EH (cell line): ENCODE data around the gene ZNF230.
A peak's percentile ranks its signal among the peaks of the same experiment; 100 is the strongest.

Experiments
- DNase-seq: peaks from one replicate; pipeline ENCODE4 v3.0.0-alpha.2; 2015; ENCODE audit warnings: low read depth

Gene ZNF230

GRCh38 chr19:44002566-44003460, at the start of gene ZNF230:
Gene ZNF230 (plus strand): TSS chr19:44002957. CDS start chr19:44007079, 4,122 bp downstream.
- peak; percentile 97 for DNase-seq

- DNase-seq: no peak
These were observed 45.9 kb upstream of the ZNF230 start for GRCh38 chr19:43956827-43957226.

- DNase-seq: peak; percentile 53
These were observed 44.9 kb upstream of the ZNF230 start for GRCh38 chr19:43957891-43958290.

- no peak for DNase-seq
These were observed 42.3 kb upstream of the ZNF230 start for GRCh38 chr19:43960411-43960810.

GRCh38 chr19:43966079-43966694, 36.6 kb upstream of the ZNF230 start:
- peak; percentile 9 for DNase-seq

GRCh38 chr19:43976732-43977131, 26.0 kb upstream of the ZNF230 start:
- no peak for DNase-seq

- no peak for DNase-seq
These were observed 19.2 kb upstream of the ZNF230 start for GRCh38 chr19:43983544-43983911.

GRCh38 chr19:43983912-43984686, 18.7 kb upstream of the ZNF230 start, which contains the start of gene ZNF155:
Gene ZNF155 (plus strand): TSS chr19:43984188. CDS start chr19:43988544, 4,356 bp downstream.
- DNase-seq: peak; percentile 95

GRCh38 chr19:43984687-43985000, 18.1 kb upstream of the ZNF230 start:
- DNase-seq: no peak

DNA sequence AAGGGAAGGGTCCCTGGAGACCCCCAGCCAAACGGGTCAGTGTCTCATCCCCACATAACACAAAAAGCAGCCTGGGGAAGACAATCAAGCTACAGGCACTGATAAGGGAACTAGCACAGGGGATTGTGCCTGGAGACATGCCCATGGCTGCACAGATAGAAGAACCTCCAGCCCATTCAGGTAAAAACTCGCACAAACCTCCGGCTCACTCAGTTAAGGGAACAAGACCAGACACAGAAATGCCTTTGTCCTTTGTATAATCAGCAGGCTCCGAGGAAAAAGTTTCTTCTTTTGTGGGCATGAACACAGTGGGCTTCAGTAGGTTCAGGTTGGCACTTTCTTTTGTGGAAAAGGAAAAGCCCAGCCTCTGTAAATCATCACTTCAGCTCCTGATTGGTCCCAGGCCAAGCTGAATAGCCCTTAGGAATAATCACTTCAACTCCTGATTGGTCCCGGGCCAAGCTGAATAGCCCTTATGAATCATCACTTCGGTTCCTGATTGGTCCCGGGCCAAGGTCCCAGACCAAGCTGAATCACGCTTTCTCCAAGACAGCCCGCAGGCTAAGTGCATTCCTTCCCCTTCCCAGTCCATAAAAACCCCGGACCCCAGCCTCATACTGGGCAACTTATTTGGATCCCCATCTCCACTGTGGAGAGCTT, 5.0 kb upstream of the ZNF230 start:
- peak; percentile 22 for DNase-seq

GRCh38 chr19:44002212-44002565, 568 bp upstream of the ZNF230 start:
- peak; percentile 18 for DNase-seq

DNA sequence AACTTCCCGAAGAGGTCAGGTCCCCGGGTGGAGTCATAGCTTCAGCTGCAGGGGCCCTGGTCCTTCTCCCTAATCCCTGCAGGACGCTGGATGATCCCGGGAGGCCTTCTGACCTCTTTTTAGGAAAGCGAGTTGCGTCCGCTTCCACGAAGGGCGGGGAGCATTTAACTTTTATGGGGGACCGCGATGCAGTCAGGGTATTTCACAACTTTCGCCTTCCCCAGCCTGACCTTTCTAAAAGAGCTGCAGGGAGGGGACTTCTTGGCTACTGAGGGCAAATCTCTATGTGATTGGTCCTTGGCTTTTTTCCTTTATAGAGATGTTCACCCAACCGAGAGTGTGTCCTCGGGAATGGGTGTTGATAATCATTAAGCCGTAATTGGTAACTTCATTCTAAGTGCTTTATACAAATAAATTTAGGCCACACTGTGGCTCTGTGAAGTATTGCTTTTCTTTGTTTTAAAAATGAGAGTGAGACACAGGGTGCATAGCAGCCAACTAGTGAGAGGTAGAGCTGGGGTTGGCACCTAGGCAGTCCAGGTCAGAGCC, 778 bp downstream of the ZNF230 start:
- peak; percentile 18 for DNase-seq

DNA sequence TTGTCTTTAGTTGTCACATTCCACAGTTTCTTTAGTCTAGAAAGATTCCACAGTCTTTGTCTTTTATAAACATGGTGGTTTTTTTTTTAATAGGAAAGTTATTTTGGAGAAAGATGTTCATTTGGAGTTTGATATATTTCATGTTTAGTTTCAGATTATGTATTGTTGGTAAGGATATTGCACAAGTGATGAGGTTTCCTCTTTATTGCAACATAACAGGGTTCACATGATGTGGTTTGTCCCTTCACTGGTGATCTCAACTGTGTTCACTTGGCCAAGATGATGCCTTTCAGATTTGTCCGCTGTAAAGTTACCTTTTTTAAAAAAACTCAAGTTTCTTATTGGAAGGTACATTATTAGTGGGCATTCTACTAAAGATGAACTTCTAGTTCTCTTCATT, 3.2 kb downstream of the ZNF230 start:
- DNase-seq: no peak

- DNase-seq: no peak
These were observed 4.7 kb downstream of the ZNF230 start for GRCh38 chr19:44007473-44007872.

DNA sequence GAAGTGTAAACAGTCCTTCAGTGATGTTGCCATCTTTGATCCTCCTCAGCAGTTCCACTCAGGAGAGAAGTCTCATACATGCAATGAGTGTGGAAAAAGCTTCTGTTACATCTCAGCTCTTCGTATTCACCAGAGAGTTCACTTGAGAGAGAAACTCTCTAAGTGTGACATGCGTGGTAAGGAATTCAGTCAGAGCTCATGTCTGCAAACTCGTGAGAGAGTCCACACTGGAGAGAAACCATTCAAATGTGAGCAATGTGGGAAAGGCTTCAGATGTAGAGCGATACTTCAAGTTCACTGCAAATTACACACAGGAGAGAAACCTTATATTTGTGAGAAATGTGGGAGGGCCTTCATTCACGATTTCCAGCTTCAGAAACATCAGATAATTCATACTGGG, 7.7 kb downstream of the ZNF230 start:
- DNase-seq: no peak

GRCh38 chr19:44019498-44019897, 16.7 kb downstream of the ZNF230 start:
- no peak for DNase-seq

GRCh38 chr19:44021221-44021620, 18.5 kb downstream of the ZNF230 start:
- DNase-seq: no peak

GRCh38 chr19:44024900-44025216, 22.1 kb downstream of the ZNF230 start:
- no peak for DNase-seq

DNA sequence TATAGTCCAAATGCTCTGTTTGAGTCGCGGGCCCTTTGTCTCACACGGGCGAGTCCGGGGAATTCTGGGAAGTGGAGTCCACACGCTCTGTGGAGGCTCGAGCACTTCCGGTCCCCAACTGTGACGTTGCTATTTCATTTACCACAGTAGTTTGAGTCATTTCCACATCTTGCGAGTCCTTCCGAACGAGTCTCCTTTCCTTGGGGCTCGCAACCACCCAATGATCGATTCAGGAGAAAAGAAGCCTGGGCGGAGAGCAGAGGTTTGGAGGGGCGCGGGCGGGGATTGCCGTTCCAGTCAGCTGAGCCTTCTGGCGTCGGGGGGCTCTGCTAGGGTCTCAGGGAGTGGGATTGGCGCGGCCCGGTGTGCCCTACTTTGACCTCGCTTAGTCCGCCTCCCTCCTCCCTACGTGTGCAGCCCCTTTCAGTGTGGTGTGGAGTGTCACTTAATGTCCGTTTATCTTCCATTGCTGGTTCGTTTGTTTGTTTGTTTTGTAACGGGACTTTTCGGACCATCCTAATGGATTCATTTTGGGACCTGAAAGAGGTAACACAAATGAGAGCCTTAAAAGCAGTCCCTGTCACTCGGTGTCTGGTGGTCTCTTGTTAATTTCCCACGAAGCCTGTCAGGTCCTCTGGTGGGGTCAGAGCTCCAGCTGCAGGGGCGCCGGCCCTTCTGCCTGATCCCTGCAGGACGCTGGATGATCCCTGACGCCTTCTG, 22.6 kb downstream of the ZNF230 start, which contains the start of gene ZNF222:
Gene ZNF222 (plus strand): TSS at position 163 of the 720 bp plus-strand sequence. CDS start 58 bp downstream, at position 221.
- peak; percentile 91 for DNase-seq

DNA sequence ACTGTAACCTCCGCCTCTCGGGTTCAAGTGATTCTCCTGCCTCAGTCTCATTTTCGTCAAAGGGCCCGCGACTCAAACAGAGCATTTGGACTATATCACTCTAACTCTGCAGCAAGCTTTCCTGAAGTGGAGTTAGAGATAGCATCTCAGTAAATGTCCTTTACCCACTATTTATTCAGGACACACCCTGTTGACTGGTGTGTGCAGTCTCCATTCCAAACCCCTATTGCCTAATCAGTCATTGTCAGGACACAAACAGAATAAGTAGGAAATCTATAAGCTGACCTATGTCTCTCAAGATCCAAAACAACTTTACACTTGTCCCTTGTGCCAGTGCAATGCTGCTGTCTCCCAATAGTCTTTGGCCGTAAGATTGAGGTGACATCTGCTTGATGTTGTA, 23.9 kb downstream of the ZNF230 start:
- DNase-seq: no peak

DNA sequence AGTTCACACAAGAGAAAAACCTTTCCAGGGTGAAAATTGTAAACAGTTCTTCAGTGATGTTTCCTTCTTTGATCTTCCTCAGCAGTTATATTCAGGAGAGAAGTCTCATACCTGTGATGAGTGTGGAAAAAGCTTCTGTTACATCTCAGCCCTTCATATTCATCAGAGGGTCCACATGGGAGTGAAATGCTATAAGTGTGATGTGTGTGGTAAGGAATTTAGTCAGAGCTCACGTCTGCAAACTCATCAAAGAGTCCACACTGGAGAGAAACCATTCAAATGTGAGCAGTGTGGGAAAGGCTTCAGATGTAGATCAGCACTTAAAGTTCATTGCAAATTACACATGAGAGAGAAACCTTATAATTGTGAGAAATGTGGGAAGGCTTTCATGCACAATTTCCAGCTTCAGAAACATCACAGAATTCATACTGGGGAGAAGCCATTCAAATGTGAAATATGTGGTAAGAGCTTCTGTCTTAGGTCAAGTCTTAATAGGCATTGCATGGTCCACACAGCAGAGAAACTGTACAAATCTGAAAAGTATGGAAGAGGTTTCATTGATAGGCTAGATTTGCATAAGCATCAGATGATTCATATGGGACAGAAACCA, 29.3 kb downstream of the ZNF230 start:
- no peak for DNase-seq
